Nephron (organoid): ENCODE measurements around the gene ROMO1.
"Not testable (repeated sequence)": the region's sequence is repeated elsewhere in the genome, so short reads cannot be mapped to it uniquely, and the experiment has no call there.

Experiments
- H3K27ac Mint-ChIP-seq, 3 experiments: 2 replicates each; pipeline ENCODE4 v1.8.0; 2020; ENCODE audit warnings: mixed read lengths in 3 of 3, mild to moderate bottlenecking in 2 of 3, moderate library complexity in 1 of 3
- H3K27me3 Mint-ChIP-seq: 2 replicates; pipeline ENCODE4 v1.8.0; 2021; ENCODE audit warnings: low read depth, mild to moderate bottlenecking, moderate library complexity, mixed read lengths
- H3K36me3 Mint-ChIP-seq: 2 replicates; pipeline ENCODE4 v1.8.0; 2020; ENCODE audit warnings: low read depth, mixed read lengths
- H3K4me1 Mint-ChIP-seq: 2 replicates; pipeline ENCODE4 v1.8.0; 2020; ENCODE audit warnings: mixed read lengths
- H3K4me3 Mint-ChIP-seq, 3 experiments: 2 replicates each; pipeline ENCODE4 v1.8.0; 2020; ENCODE audit warnings: mild to moderate bottlenecking in 3 of 3, mixed read lengths in 3 of 3, moderate library complexity in 2 of 3
- H3K9me3 Mint-ChIP-seq: 2 replicates; pipeline ENCODE4 v1.8.0; 2020; ENCODE audit warnings: mixed read lengths
- TF ChIP-seq, protein P1 (sequence below), 3 experiments: fragments of 200-600 bp; sonication (generic); IDR thresholded peaks; one replicate each; pipeline ENCODE4 v1.5.0; 2021; ENCODE audit warnings: antibody characterized with exemption in 3 of 3; ENCODE audit not compliant: unreplicated experiment in 3 of 3

ROMO1 gene

DNA sequence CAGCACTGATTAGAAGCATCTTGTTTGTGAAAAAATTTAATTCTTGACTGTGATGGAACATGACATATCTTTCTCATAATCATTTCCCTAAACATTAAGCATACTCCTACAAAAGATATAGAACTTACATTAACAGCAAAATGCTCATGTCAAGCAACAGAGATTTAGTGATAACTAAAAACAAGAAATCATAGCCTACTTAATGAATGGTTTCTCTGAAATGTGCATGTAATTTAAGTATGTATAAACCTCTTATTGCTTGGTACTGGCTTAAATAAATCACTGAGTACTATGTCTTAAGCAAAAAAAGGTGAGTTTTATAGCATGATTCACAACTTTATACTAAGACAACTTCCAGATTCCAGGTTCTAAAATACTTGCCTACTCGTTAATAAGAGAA is 9.3 kb downstream of the ROMO1 start:
- Mint-ChIP-seq H3K4me1 (peaks cover 6% of the 10 kb centered on the region), H3K9me3 (no peaks in the 10 kb centered on the region), H3K27ac (no peak overlapping the region), H3K27me3 (no peaks in the 10 kb centered on the region), H3K4me3 (no peak overlapping the region), H3K36me3 (peaks cover 76% of the 10 kb centered on the region)
- TF ChIP-seq, protein P1, sequence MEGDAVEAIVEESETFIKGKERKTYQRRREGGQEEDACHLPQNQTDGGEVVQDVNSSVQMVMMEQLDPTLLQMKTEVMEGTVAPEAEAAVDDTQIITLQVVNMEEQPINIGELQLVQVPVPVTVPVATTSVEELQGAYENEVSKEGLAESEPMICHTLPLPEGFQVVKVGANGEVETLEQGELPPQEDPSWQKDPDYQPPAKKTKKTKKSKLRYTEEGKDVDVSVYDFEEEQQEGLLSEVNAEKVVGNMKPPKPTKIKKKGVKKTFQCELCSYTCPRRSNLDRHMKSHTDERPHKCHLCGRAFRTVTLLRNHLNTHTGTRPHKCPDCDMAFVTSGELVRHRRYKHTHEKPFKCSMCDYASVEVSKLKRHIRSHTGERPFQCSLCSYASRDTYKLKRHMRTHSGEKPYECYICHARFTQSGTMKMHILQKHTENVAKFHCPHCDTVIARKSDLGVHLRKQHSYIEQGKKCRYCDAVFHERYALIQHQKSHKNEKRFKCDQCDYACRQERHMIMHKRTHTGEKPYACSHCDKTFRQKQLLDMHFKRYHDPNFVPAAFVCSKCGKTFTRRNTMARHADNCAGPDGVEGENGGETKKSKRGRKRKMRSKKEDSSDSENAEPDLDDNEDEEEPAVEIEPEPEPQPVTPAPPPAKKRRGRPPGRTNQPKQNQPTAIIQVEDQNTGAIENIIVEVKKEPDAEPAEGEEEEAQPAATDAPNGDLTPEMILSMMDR (IDR thresholded peaks at IDR 0.05; ENCODE audit: unreplicated experiment in 3 of 3): no peak

DNA sequence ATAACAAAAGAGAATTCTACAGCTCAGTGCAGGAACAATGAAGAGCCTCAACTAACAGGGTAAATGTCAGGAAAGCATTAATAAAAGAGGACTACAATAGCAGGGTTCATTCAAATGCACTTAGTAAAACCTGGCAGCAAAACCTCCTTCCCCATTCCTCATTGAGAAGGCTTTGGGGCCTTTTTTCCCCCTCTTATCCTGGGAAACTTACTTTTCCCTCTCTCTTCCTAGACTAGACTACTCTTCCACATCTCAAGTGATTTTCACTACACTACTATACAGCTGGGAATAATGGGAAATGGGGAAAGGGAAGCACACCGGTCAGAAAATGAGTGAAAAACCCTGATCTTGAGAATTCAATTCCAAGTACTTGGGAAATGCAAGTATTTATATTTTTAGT is 10.1 kb downstream of the ROMO1 start:
- no peak overlapping the region for H3K4me3 Mint-ChIP-seq
- no peaks in the 10 kb centered on the region for H3K27me3 Mint-ChIP-seq
- no peak overlapping the region for H3K27ac Mint-ChIP-seq
- TF ChIP-seq, protein P1 (IDR thresholded peaks at IDR 0.05; ENCODE audit: unreplicated experiment in 3 of 3): no peak
- peaks cover 75% of the 10 kb centered on the region for H3K36me3 Mint-ChIP-seq
- peaks cover 6% of the 10 kb centered on the region for H3K4me1 Mint-ChIP-seq
- no peaks in the 10 kb centered on the region for H3K9me3 Mint-ChIP-seq

DNA sequence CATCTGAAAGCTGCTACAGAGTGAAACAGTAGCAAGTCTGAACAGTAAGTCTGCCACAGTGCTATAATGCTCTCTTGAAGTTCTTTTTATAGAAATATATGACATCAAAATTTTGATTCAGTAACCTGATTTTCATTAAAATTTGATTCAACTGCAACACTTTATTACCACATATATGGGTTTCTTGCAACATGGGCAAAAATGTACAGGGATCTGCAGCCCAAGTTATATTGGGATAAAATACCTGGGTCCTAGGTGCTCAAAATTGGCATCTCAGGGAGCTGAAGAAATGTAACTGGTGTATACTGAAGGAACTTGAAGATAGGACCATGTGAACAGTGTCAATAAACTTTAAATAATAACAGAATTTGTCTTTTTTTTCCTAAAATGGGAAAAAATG is 10.8 kb downstream of the ROMO1 start:
- Mint-ChIP-seq H3K4me1 (peaks cover 6% of the 10 kb centered on the region), H3K27me3 (no peaks in the 10 kb centered on the region), H3K4me3 (no peak overlapping the region), H3K27ac (no peak overlapping the region), H3K36me3 (peaks cover 73% of the 10 kb centered on the region), H3K9me3 (no peaks in the 10 kb centered on the region)
- TF ChIP-seq, protein P1 (IDR thresholded peaks at IDR 0.05; ENCODE audit: unreplicated experiment in 3 of 3): no peak

DNA sequence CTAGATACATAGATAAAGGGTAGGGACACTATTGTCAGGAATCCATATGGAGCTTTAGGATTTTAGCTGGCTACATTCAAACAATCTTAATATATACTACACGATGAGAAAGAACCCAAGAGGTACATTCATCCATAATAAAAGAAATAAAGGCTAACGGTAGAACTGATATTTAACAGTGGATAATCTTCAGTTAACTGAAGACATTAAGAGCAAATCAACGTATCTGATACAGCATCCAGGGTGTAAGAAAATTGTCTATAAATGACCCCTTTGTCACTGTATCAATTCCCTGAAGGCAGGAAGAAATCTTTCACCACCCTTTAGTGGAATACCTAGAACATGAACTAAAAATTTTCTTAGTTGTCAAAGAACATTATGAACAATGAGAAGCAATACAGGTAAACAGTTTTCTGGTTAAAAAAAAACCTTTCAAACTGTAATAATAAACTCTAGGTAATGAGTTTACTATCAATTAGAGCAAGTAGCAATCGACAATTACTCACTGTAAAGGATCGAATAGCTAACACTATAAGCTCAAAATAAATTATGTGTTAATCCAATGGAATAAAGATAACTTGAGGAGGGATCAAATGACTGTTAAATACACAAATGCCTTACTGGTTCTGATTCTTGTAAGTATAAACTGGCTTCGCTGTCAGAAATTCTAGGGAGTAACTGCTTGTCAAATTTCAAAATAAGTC is 11.8 kb downstream of the ROMO1 start:
- H3K36me3 Mint-ChIP-seq: peaks cover 73% of the 10 kb centered on the region

DNA sequence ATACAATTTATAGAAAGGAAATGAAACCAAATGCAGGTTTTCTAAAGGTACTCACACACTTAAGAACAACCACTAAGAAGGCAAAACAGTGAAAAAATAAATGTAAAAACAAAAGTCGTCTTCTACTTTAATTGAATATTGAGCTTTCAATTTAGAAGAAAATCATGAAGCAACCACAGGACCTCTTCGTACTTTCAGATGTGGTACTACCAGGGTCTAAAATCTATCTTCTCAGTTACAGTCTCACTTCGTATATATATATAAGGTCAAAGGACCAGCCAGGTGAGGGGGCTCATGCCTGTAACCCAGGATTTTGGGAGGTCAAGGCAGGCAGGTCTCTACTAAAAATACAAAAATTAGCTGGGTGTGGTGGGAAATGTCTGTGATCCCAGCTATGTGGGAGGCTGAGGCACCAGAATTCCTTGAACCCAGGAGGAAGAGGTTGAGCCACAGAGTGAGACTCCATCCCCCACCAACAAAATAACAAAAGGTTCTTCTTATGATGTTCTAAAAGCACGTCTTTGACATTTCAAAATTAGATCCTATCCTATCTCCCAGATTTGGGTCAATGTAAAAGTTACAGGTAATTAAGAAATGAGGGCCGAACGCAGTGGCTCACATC is 12.5 kb downstream of the ROMO1 start:
- H3K36me3 Mint-ChIP-seq: peaks cover 77% of the 10 kb centered on the region
- no peaks in the 10 kb centered on the region for H3K27me3 Mint-ChIP-seq
- H3K4me1 Mint-ChIP-seq: peaks cover 6% of the 10 kb centered on the region
- H3K27ac Mint-ChIP-seq: no peak overlapping the region
- TF ChIP-seq, protein P1 (IDR thresholded peaks at IDR 0.05; ENCODE audit: unreplicated experiment in 3 of 3): no peak
- H3K4me3 Mint-ChIP-seq: no peak overlapping the region
- H3K9me3 Mint-ChIP-seq: no peaks in the 10 kb centered on the region

More for the DNA sequence above, 11.8 kb downstream of the ROMO1 start:
- H3K27me3 Mint-ChIP-seq: no peaks in the 10 kb centered on the region
- peak overlapping the region in 1 of 3 experiments; percentile 32 for H3K27ac Mint-ChIP-seq
- no peak overlapping the region for H3K4me3 Mint-ChIP-seq
- H3K9me3 Mint-ChIP-seq: no peaks in the 10 kb centered on the region
- TF ChIP-seq, protein P1 (IDR thresholded peaks at IDR 0.05; ENCODE audit: unreplicated experiment in 3 of 3): no peak
- peaks cover 6% of the 10 kb centered on the region for H3K4me1 Mint-ChIP-seq

DNA sequence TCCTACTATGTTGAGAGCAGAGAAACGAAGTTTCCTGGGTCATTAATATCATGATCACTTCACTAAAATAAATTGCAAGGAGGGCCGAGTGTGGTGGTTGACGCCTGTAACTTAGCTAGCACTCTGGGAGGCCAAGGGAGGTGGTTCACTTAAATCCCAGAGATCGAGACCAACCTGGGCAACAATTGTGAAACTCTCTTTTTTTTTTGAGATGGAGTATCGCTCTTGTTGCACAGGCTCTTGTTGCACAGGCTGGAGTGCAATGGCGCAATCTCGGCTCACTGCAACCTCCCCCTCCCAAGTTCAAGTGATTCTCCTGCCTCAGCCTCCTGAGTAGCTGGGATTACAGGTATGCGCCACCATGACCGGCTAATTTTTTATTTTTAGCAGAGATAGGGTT is 13.9 kb downstream of the ROMO1 start:
- not testable (repeated sequence) for H3K27ac Mint-ChIP-seq
- peaks cover 80% of the 10 kb centered on the region for H3K36me3 Mint-ChIP-seq

More for the DNA sequence above, 13.9 kb downstream of the ROMO1 start:
- H3K4me1 Mint-ChIP-seq, H3K9me3 Mint-ChIP-seq, H3K4me3 Mint-ChIP-seq, H3K27me3 Mint-ChIP-seq: not testable (repeated sequence)
